Naive thymus-derived CD4-positive, alpha-beta T cell (primary cell): Measurements from ENCODE around the gene VPS37D. TPM values are rescaled to one million over a fixed set of nuclear protein-coding genes. Genes with fewer than 3 reads are reported as not detected.
"Not testable (repeated sequence)": the region's sequence is repeated elsewhere in the genome, so short reads cannot be mapped to it uniquely, and the experiment has no call there.

Experiments used
- ATAC-seq: fragments of 150-1000 bp; cut with Tn5 transposase; 2 replicates; pipeline ENCODE4 v1.10.0; 2021; ENCODE audit warnings: mild to moderate bottlenecking, moderate library complexity
- CTCF ChIA-PET: fragments of 350-600 bp; sonication (Branson Sonifier 250); formaldehyde crosslinking; loops from one replicate; lab custom pipeline; 2021; ENCODE audit warnings: antibody characterized with exemption; lab: Charles Lee
- POLR2A ChIA-PET: fragments of 350-600 bp; sonication (Branson Sonifier 250); formaldehyde crosslinking; loops from one replicate; lab custom pipeline; 2021; ENCODE audit warnings: antibody characterized with exemption, inconsistent platforms; lab: Charles Lee
- DNase-seq, 9 donors: peaks; one replicate each; pipeline versions ENCODE4 v3.0.0 to v3.0.0-alpha.2; 2020 to 2022; ENCODE audit warnings: mixed read lengths in 1 of 9
- H3K27ac ChIP-seq: one replicate; pipeline ENCODE4 v1.7.0; 2013; ENCODE audit warnings: mild to moderate bottlenecking, low read depth, low read length, moderate library complexity
- H3K27me3 ChIP-seq, 2 donors: one replicate each; pipeline ENCODE4 v1.7.0; 2013; ENCODE audit warnings: low read length in 2 of 2, mild to moderate bottlenecking in 2 of 2, moderate library complexity in 2 of 2; ENCODE audit not compliant: control insufficient read depth in 2 of 2, insufficient read depth in 2 of 2
- H3K36me3 ChIP-seq, 3 experiments: 1 replicate in 2 of 3; 2 replicates in 1 of 3; pipeline ENCODE4 v1.7.0; 2013; ENCODE audit warnings: low read length in 3 of 3, mild to moderate bottlenecking in 3 of 3, moderate library complexity in 1 of 3; ENCODE audit not compliant: insufficient read depth in 3 of 3, control insufficient read depth in 2 of 3
- H3K4me1 ChIP-seq, 2 donors: one replicate each; pipeline ENCODE4 v1.7.0; 2013; ENCODE audit warnings: low read length in 2 of 2, mild to moderate bottlenecking in 2 of 2, moderate library complexity in 1 of 2; ENCODE audit not compliant: control insufficient read depth in 2 of 2, insufficient read depth in 2 of 2
- H3K4me3 ChIP-seq: 2 replicates; pipeline ENCODE4 v1.7.0; 2013; ENCODE audit warnings: mild to moderate bottlenecking, low read length
- H3K9me3 ChIP-seq, 3 experiments: 1 replicate in 2 of 3; 2 replicates in 1 of 3; pipeline ENCODE4 v1.7.0; 2013; ENCODE audit warnings: low read length in 3 of 3; ENCODE audit not compliant: control insufficient read depth in 2 of 3
- H3K27ac Mint-ChIP-seq, 9 donors: one replicate each; pipeline ENCODE4 v1.8.0; 2020 to 2022; ENCODE audit warnings: mixed read lengths in 9 of 9, mild to moderate bottlenecking in 8 of 9, moderate library complexity in 5 of 9, inconsistent platforms in 2 of 9
- H3K27me3 Mint-ChIP-seq, 5 donors: one replicate each; pipeline ENCODE4 v1.8.0; 2021 to 2022; ENCODE audit warnings: mixed read lengths in 5 of 5, mild to moderate bottlenecking in 1 of 5
- H3K36me3 Mint-ChIP-seq, 5 donors: one replicate each; pipeline ENCODE4 v1.8.0; 2020 to 2022; ENCODE audit warnings: mixed read lengths in 5 of 5, mild to moderate bottlenecking in 3 of 5, inconsistent platforms in 1 of 5
- H3K4me1 Mint-ChIP-seq, 7 donors: one replicate each; pipeline ENCODE4 v1.8.0; 2020 to 2022; ENCODE audit warnings: mixed read lengths in 7 of 7, mild to moderate bottlenecking in 3 of 7, inconsistent platforms in 1 of 7
- H3K4me3 Mint-ChIP-seq, 10 donors: one replicate each; pipeline ENCODE4 v1.8.0; 2020 to 2022; ENCODE audit warnings: mild to moderate bottlenecking in 10 of 10, mixed read lengths in 10 of 10, moderate library complexity in 6 of 10, inconsistent platforms in 2 of 10
- H3K9me3 Mint-ChIP-seq, 11 donors: one replicate each; pipeline ENCODE4 v1.8.0; 2020 to 2022; ENCODE audit warnings: mixed read lengths in 11 of 11, mild to moderate bottlenecking in 4 of 11, inconsistent platforms in 1 of 11, moderate library complexity in 1 of 11
- intact Hi-C, 2 donors: fragments of 100-400 bp; cut with micrococcal nuclease; formaldehyde crosslinking; loops; one replicate each; pipeline ENCODE4 v1.15.1; 2023
- polyA plus RNA-seq, 2 donors: library from polyadenylated mRNA; unstranded; fragments of 300-500 nt; fragmentation: Illumina TruSeq; gene quantifications; one replicate each; pipeline ENCODE4 v1.2.3, GENCODE V29; 2021
- total RNA-seq, 6 experiments: library from RNA in 5 of 6; stranded (reverse) in 5 of 6; gene quantifications; 1 replicate in 5 of 6; 2 replicates in 1 of 6; pipeline ENCODE4 v1.2.3 and lab custom pipeline; 2021 to 2026

The VPS37D gene
- total and polyA plus RNA-seq, 7 experiments from 2014 or later, result 0.22 to 0.85 (median 0.44) TPM; not detected in 4

DNA sequence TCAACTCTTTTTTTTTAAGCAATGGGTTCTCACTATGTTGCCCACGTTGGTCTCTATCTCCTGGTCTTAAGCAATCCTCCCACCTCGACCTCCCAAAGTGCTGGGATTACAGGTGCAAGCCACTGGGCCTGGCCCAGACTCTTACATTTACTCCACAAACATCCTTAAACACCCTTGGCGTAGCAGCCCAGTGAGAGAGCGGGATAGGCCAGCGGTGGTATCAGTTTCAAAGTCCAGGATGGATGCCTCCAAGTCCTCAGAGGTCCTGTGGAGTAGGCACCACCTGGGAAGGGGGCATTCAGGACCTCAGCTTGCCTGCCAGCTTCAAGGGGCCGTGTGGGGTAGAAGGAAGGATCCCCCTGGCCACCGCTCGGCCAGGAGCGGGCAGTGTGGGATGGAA lies 18.1 kb upstream of the VPS37D start:
- CTCF ChIA-PET, result no interaction called here

GRCh38 chr7:73650524-73650923 lies 17.1 kb upstream of the VPS37D start:
- POLR2A ChIA-PET, result no interaction called here
- peaks cover 0 to 15% of the 10 kb centered on the region in 2 donors for H3K27me3 ChIP-seq
- no peak overlapping the region for H3K27ac Mint-ChIP-seq

More for the DNA sequence above, 18.1 kb upstream of the VPS37D start:
- no peak overlapping the region for H3K27ac Mint-ChIP-seq
- peaks cover 0 to 4% of the 10 kb centered on the region in 2 donors for H3K4me1 ChIP-seq
- H3K4me1 Mint-ChIP-seq, result peaks cover 8 to 17% (median 9%) of the 10 kb centered on the region in 7 donors
- H3K27me3 ChIP-seq, result peaks cover 0 to 15% of the 10 kb centered on the region in 2 donors
- H3K9me3 ChIP-seq, result no peaks in the 10 kb centered on the region
- H3K4me3 ChIP-seq, result no peak overlapping the region
- intact Hi-C loops, result no loop called here
- H3K27me3 Mint-ChIP-seq, result peaks cover 58 to 66% (median 61%) of the 10 kb centered on the region in 5 donors
- H3K9me3 Mint-ChIP-seq, result peaks cover 0 to 2% (median 0%) of the 10 kb centered on the region in 11 donors
- H3K4me3 Mint-ChIP-seq, result peak overlapping the region in 6 of 10 donors; percentile 21 to 78 (median 55)
- no peak overlapping the region for H3K27ac ChIP-seq
- POLR2A ChIA-PET, result no interaction called here
- H3K36me3 Mint-ChIP-seq, result no peaks in the 10 kb centered on the region
- ATAC-seq (no peak), DNase-seq (no peak)
- H3K36me3 ChIP-seq, result no peaks in the 10 kb centered on the region

DNA sequence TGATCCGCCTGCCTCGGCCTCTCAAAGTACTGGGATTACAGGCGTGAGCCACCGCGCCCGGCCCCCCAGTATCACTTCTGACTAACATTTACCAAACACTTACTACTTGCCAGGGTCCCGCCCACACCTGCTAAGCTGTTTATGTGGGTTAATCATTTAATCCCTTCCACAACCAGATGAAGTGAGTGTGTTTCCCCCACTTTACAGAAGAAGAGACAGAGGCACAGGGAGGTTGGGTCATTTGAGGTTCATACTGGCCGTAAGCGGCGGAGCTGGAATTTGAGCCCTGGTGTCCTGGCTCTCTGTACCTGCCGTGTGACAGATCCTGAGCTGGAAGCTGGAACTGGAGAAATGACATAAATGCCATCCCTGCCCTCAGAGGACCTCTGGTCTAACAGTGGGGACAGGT lies 15.1 kb upstream of the VPS37D start:
- Mint-ChIP-seq H3K4me1 (peaks cover 8 to 17% (median 9%) of the 10 kb centered on the region in 7 donors), H3K36me3 (no peaks in the 10 kb centered on the region), H3K27ac (no peak overlapping the region), H3K9me3 (peaks cover 0 to 3% (median 0%) of the 10 kb centered on the region in 11 donors), H3K27me3 (peaks cover 37 to 54% (median 48%) of the 10 kb centered on the region in 5 donors), H3K4me3 (no peak overlapping the region)
- DNase-seq, result no peak
- Histone ChIP-seq H3K27me3 (peaks cover 0 to 10% of the 10 kb centered on the region in 2 donors), H3K36me3 (no peaks in the 10 kb centered on the region), H3K9me3 (no peaks in the 10 kb centered on the region), H3K27ac (no peak overlapping the region), H3K4me1 (peaks cover 0 to 4% of the 10 kb centered on the region in 2 donors), H3K4me3 (no peak overlapping the region)
- CTCF ChIA-PET, result interaction anchor here (0.6 kb wide), 1 partner anchor 25 kb away, joined by 3 read pairs; no protein-coding TSS in a partner anchor
- ATAC-seq, result no peak
- intact Hi-C loops, result no loop called here
- POLR2A ChIA-PET, result no interaction called here

More at GRCh38 chr7:73650524-73650923, 17.1 kb upstream of the VPS37D start:
- Histone ChIP-seq H3K27ac (no peak overlapping the region), H3K4me1 (peaks cover 0 to 4% of the 10 kb centered on the region in 2 donors), H3K36me3 (no peaks in the 10 kb centered on the region), H3K4me3 (no peak overlapping the region), H3K9me3 (no peaks in the 10 kb centered on the region)
- Mint-ChIP-seq H3K27me3 (peaks cover 54 to 65% (median 62%) of the 10 kb centered on the region in 5 donors), H3K4me1 (peaks cover 8 to 17% (median 9%) of the 10 kb centered on the region in 7 donors), H3K9me3 (peaks cover 0 to 3% (median 0%) of the 10 kb centered on the region in 11 donors), H3K4me3 (no peak overlapping the region), H3K36me3 (no peaks in the 10 kb centered on the region)
- ATAC-seq, result no peak
- CTCF ChIA-PET, result no interaction called here
- intact Hi-C loops, result no loop called here
- DNase-seq, result no peak

- CTCF ChIA-PET, H3K27ac ChIP-seq, DNase-seq, H3K4me3 Mint-ChIP-seq, H3K9me3 ChIP-seq, ATAC-seq, intact Hi-C loops, H3K4me3 ChIP-seq, H3K27ac Mint-ChIP-seq, H3K36me3 Mint-ChIP-seq, H3K9me3 Mint-ChIP-seq, H3K27me3 ChIP-seq, POLR2A ChIA-PET, H3K36me3 ChIP-seq, H3K4me1 ChIP-seq, H3K4me1 Mint-ChIP-seq: not testable (repeated sequence)
- H3K27me3 Mint-ChIP-seq, result peaks cover 18 to 40% (median 31%) of the 10 kb centered on the region in 5 donors
Measured at GRCh38 chr7:73655309-73655708, 12.3 kb upstream of the VPS37D start.

- no peak overlapping the region for H3K4me3 Mint-ChIP-seq
- H3K27ac Mint-ChIP-seq, result no peak overlapping the region
- no peak overlapping the region for H3K27ac ChIP-seq
- intact Hi-C loops, result no loop called here
- peaks cover 2 to 8% (median 6%) of the 10 kb centered on the region in 11 donors for H3K9me3 Mint-ChIP-seq
- no peak overlapping the region for H3K4me3 ChIP-seq
- no peaks in the 10 kb centered on the region for H3K27me3 ChIP-seq
- H3K27me3 Mint-ChIP-seq, result peaks cover 32 to 50% (median 33%) of the 10 kb centered on the region in 5 donors
- H3K36me3 Mint-ChIP-seq, result peaks cover 0 to 5% (median 4%) of the 10 kb centered on the region in 5 donors
- ChIA-PET CTCF (no interaction called here), POLR2A (no interaction called here)
- ATAC-seq, result no peak
- DNase-seq, result no peak
- no peaks in the 10 kb centered on the region for H3K36me3 ChIP-seq
- no peaks in the 10 kb centered on the region for H3K9me3 ChIP-seq
- peaks cover 0 to 2% (median 0%) of the 10 kb centered on the region in 7 donors for H3K4me1 Mint-ChIP-seq
- no peaks in the 10 kb centered on the region for H3K4me1 ChIP-seq
Measured at GRCh38 chr7:73659983-73660382, 7.6 kb upstream of the VPS37D start.

DNA sequence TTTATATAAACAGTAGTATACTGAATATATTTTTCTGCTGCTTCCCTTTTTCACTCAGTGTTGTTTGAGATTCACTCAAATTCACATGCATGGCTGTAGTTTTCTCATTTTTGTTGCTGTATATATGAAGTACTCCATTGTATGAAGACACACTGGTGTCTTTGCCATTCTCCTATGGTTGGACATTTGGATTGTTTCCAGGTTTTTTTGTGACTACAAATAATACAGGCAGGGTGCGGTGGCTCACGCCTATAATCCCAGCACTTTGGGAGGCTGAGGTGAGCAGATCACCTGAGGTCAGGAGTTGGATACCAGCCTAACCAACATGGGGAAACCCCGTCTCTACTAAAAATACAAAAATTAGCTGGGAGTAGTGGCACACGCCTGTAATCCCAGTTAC lies 7.0 kb upstream of the VPS37D start:
- CTCF ChIA-PET, H3K36me3 Mint-ChIP-seq, H3K36me3 ChIP-seq, H3K9me3 Mint-ChIP-seq, H3K4me3 ChIP-seq, H3K27me3 ChIP-seq, DNase-seq, H3K9me3 ChIP-seq, H3K4me1 ChIP-seq, POLR2A ChIA-PET, H3K27ac ChIP-seq, ATAC-seq, H3K4me1 Mint-ChIP-seq, H3K27ac Mint-ChIP-seq, H3K4me3 Mint-ChIP-seq, intact Hi-C loops: not testable (repeated sequence)
- H3K27me3 Mint-ChIP-seq, result peaks cover 33 to 50% (median 35%) of the 10 kb centered on the region in 5 donors

- H3K27me3 Mint-ChIP-seq, result peaks cover 38 to 56% (median 46%) of the 10 kb centered on the region in 5 donors
- ATAC-seq, result no peak
- peaks cover 0 to 8% (median 5%) of the 10 kb centered on the region in 11 donors for H3K9me3 Mint-ChIP-seq
- no peaks in the 10 kb centered on the region for H3K9me3 ChIP-seq
- intact Hi-C loops, result no loop called here
- CTCF ChIA-PET, result no interaction called here
- peaks cover 0 to 7% (median 3%) of the 10 kb centered on the region in 7 donors for H3K4me1 Mint-ChIP-seq
- POLR2A ChIA-PET, result no interaction called here
- no peak overlapping the region for H3K4me3 Mint-ChIP-seq
- H3K36me3 ChIP-seq, result no peaks in the 10 kb centered on the region
- H3K27ac Mint-ChIP-seq, result peak overlapping the region in 1 of 9 donors; percentile 17
- no peak overlapping the region for H3K4me3 ChIP-seq
- H3K4me1 ChIP-seq, result no peaks in the 10 kb centered on the region
- no peak overlapping the region for H3K27ac ChIP-seq
- DNase-seq, result no peak
- no peaks in the 10 kb centered on the region for H3K27me3 ChIP-seq
- peaks cover 0 to 5% (median 4%) of the 10 kb centered on the region in 5 donors for H3K36me3 Mint-ChIP-seq
Measured at GRCh38 chr7:73663033-73663432, 4.6 kb upstream of the VPS37D start.
